ENCODE measurements around the gene RASD1.
"Not testable (repeated sequence)": the region's sequence is repeated elsewhere in the genome, so short reads cannot be mapped to it uniquely, and the experiment has no call there.

RASD1 gene

GRCh38 chr17:17495536-17496188 is 533 bp downstream of the RASD1 start:
- peak in 1 of 5 experiments; percentile 39 for DNase-seq

- DNase-seq, result peak in 1 of 5 experiments; percentile 39
Measured at GRCh38 chr17:17494870-17495535, 1.2 kb downstream of the RASD1 start.

DNA sequence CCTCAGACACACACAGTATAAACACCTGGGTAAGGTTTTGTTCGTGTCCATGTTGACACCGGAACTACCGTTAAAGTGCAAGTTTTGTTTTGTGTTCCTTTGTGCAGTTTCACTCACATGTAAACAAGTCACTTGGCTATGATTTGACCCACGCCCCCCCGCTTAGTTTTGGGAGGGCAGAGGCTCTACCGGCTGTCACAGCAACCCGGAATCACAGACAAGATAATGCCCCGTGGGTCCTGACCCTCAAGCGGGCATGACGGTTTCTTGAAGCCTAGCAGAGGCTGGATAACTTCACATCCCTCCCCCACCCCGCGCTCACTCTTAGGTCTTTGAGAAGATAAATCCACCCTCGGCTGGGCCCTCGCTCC is 1.7 kb downstream of the RASD1 start:
- no peak for DNase-seq

GRCh38 chr17:17493986-17494466 is 2.2 kb downstream of the RASD1 start:
- DNase-seq, result no peak

- DNase-seq, result no peak
Measured at GRCh38 chr17:17493249-17493985, 2.8 kb downstream of the RASD1 start.

GRCh38 chr17:17492571-17492970 is 3.6 kb downstream of the RASD1 start:
- no peak for DNase-seq

DNA sequence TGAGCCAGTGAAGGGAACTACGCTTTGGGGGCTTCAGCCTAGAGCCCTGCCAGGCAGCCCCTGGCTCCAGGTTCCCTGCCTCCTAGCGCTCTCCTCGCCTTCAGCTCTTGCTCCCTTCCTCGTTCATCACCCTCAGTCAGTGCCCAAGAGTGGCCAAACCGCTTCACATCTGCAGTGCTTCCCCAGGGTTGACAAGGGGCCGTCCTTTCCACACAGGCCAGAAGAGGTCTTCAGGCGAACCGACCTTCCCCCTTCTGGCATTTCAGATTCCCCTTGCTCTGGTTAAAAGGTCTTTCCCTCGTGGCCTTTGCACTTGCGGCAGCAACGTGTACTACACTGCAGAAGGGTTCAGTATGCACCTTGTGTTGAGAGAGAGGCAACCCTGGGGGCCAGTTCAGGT is 4.1 kb downstream of the RASD1 start:
- no peak for DNase-seq

GRCh38 chr17:17491546-17491988 is 4.6 kb downstream of the RASD1 start:
- DNase-seq, result no peak

DNA sequence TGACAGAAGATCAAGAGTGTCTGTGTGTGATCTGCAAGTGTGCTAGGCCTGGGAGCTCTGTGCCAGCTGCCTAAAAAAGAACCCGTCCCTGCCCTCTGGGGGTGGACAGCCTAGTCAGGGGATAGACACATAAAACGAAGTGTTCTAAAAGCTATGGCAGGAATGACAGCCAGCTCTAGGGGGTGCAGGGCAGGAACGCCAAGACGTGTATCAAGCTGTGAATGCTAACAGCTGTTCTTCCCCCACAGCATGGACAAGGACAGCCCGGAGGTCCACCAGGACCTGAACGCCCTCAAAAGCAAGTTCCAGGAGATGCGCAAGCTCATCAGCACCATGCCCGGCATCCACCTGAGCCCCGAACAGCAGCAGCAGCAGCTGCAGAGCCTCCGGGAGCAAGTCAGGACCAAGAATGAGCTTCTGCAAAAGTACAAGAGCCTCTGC is 5.1 kb downstream of the RASD1 start:
- DNase-seq, result no peak

DNA sequence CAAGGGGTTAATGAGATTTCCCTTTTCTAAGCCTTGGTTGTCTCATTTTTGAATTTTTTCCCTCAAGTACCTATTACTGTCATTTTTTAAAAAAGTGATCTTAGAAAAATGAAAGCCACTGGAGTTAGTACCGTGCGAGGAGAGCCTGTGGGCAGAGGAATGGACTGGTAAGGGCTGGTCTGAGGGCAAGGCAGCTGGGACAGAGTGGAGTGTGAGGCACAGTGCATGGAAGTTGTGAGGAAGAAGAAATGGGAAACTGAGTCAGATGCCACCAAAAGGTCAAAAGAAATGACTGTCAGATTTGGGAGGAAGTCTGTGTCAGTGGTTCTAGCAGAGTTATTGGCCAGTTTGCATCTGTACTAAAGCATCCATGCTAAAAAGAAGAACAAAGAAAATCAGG is 8.2 kb downstream of the RASD1 start:
- DNase-seq, result no peak

DNA sequence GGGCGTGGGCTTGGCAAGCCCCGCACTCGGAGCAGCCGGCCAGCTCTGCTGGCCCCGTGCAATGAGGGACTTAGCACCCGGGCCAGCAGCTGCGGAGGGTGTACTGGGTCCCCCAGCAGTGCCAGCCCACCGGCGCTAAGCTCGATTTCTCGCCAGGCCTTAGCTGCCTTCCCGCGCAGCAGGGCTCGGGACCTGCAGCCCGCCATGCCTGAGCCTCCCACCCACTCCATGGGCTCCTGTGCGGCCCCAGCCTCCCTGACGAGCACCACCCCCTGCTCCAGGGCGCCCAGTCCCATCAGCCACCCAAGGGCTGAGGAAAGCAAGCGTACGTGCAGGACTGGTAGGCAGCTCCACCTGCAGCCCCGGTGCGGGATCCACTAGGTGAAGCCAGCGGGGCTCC is 9.8 kb downstream of the RASD1 start:
- DNase-seq, result not testable (repeated sequence)

- DNase-seq, result no peak
Measured at GRCh38 chr17:17485420-17485819, 10.8 kb downstream of the RASD1 start.

- DNase-seq, result peak in 2 of 5 experiments; percentile 20 to 55
Measured at GRCh38 chr17:17484451-17484899, 11.7 kb downstream of the RASD1 start.

DNA sequence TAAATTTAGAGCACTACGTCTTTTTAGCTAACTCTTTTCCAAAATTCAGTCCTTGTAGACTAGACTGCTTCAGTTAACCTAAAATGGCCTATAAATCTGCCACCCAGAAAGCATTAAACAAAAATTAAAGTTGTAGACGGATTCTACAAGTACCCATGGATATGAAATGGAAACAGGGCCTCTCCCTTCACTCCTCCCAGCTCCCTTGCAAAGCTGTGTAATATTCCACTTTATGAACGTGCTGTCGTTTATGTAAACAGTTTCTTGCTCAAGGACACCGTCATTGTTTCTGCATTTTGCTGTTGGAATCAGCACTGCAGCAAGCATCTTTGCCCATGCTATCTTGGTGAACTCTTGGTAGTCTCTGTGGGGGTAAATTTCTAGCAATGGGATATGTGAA is 14.3 kb downstream of the RASD1 start:
- no peak for DNase-seq

DNA sequence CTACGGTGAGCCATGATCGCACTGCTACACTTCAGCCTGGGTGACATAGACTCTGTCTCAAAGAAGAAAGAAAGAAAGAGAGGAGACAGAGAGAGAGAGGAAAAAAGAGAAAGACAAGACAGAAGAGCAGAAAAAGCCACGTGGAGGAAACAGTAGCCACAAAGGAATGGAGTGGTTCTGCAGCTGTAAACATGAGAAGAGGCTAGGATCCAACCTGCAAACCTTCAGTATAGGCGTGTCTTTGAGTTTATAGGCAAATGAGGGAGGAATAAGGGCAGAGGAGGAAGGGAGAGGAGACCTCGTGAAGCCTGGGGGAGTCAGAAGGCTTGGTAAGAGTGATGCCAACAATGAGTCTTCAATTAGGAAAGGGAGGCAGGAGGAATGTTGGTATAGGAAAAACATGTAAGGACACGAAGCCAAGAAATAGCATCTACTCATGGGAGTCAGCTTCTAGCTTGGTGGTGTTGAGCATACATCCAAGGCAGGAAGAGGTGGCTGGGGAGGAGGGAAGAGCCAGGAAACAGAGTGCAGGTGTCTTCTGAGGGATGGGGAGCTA is 15.5 kb downstream of the RASD1 start:
- no peak for DNase-seq

DNA sequence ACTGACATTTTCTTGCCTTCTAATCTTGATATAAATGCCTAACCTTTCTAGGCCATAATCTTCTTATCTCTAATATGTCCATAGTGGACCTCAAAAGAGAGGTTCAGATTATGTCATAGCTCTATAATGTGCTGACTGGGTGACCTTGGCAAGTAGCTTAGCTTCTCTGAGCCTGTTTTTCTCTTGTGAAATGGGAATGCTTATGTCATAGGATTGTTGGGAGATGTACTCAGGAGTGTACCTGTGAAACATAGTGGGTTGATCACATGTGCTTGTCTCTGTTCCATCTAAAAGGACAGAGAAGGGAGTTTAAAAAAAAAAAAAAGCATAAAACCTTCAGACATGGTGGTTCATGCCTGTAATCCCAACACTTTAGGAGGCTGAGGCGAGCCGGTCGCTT is 17.0 kb downstream of the RASD1 start:
- DNase-seq, result no peak

DNA sequence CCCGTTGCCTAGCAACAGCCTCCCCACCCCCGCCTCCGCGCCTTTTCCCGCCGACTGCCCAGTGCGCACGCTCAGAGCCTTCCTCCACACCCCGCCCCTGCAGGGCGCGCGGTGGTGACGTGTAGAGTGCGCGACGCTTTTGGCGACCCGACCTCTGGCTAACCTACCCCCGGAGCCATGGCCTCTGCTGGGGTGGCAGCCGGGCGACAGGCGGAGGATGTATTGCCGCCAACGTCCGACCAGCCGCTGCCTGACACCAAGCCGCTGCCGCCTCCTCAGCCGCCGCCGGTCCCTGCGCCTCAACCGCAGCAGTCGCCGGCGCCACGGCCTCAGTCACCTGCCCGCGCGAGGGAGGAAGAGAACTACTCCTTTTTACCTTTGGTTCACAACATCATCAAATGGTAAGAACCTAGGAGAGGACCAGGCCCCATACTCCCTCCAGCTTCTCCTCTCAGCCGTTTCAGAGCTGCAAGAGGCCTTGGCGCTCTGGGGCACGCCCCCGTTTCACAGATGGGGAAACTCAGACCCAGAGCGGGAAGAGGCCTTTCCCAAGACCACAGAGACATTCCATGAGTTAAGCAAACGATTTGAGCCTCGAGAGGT is 19.2 kb downstream of the RASD1 start, which contains the start of gene MED9:
Gene MED9, plus strand, starts transcription at position 136 of the 603 bp plus-strand sequence. Its CDS starts 42 bp downstream, at position 178.
- peak; percentile 88 to 94 (median 92) for DNase-seq

DNA sequence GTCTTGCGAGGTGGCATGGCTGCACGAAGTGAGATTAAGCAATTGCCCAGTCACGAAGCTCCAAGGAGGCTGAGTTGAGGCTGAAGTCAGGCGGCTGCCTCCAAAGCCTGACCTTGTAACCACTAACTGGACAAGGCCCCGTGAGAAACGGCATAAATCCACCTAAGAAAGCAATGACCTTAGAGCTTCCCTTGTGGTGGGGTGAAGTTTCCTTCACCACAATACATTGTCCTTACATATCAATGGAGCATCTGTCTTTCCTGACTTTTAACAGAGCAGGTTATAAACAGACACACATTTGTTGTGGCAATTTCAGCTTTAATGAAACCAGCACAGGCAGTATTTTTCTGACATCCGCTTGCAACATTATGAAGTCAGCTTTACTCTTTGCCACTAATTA is 21.9 kb downstream of the RASD1 start:
- DNase-seq, result no peak

DNA sequence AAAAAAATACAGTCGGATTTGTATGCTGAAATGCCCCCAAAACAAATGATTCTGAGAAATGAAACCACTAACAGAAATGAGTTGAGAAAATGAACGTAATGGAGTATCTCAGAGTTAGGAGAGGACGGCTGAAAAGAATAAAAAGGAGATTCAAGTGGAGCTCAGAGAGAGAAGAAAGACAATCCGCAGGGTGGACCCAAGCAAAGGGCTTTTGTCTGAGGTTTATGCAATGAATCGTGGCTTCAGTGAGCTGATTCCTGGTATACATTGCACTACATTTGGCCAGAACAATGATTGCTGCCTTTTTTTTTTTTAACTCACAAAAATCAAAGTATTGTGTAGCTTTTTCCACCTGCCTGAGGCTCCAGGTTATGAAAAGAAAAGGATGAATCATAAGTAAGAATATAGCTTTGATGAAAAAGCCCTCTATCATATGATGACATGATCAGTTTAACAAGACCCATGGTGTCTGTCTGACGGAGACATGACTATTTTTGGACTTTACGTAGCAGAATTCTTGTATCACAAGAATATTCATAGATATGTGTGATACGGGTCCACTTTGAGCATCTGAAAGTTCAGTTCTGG is 23.8 kb downstream of the RASD1 start:
- no peak for DNase-seq

DNA sequence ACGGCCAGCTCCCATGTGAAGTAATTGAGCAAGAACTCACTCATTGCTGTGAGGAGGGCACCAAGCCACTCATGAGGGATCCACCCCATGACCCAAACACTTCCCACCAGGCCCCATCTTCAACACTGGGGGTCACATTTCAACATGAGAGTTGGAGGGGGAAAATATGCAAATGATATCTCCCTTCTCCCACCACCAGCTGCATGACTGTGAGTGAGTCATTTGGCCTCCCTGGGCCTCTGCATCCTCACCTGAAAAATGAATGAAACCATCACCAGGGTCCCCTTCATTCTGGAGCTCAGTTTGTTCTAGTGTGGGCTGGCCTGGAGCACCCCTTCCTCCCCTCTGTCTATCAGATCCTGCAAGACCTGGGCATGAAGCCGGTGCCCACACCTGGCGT is 26.2 kb downstream of the RASD1 start:
- no peak for DNase-seq

DNA sequence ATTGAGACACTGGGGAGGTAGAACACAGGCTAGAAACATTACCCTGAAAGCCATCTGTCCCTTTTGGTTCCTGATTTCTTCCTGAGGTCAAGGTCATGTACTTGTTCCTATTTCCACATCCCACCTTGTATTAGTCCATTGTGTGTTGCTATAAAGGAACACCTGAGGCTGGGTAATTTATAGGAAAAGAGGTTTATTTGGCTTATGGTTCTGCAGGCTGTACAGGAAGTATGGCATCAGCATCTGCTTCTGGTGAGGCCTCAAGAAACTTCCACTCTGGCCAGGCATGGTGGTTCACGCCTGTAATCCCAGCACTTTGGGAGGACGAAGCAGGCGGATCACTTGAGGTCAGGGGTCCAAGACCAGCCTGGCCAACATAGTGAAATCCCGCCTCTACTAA is 26.8 kb downstream of the RASD1 start:
- DNase-seq, result no peak

Measured in T-helper 2 cell (primary cell).